ENCODE measurements around the gene NCAPD2.
A peak's percentile ranks its signal among the peaks of the same experiment; 100 is the strongest.

NCAPD2 gene

GRCh38 chr12:6535697-6535946 is 41.7 kb downstream of the NCAPD2 start:
- no peak for DNase-seq

- DNase-seq: no peak
These were observed 42.3 kb downstream of the NCAPD2 start for GRCh38 chr12:6535960-6536847.

DNA sequence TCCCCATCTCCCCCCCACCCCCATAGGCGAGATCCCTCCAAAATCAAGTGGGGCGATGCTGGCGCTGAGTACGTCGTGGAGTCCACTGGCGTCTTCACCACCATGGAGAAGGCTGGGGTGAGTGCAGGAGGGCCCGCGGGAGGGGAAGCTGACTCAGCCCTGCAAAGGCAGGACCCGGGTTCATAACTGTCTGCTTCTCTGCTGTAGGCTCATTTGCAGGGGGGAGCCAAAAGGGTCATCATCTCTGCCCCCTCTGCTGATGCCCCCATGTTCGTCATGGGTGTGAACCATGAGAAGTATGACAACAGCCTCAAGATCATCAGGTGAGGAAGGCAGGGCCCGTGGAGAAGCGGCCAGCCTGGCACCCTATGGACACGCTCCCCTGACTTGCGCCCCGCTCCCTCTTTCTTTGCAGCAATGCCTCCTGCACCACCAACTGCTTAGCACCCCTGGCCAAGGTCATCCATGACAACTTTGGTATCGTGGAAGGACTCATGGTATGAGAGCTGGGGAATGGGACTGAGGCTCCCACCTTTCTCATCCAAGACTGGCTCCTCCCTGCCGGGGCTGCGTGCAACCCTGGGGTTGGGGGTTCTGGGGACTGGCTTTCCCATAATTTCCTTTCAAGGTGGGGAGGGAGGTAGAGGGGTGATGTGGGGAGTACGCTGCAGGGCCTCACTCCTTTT is 43.1 kb downstream of the NCAPD2 start:
- DNase-seq: no peak

GRCh38 chr12:6537580-6538419 is 43.9 kb downstream of the NCAPD2 start:
- DNase-seq: peak; percentile 58 to 91

- DNase-seq: no peak
These were observed 44.8 kb downstream of the NCAPD2 start for GRCh38 chr12:6538420-6539313.

DNA sequence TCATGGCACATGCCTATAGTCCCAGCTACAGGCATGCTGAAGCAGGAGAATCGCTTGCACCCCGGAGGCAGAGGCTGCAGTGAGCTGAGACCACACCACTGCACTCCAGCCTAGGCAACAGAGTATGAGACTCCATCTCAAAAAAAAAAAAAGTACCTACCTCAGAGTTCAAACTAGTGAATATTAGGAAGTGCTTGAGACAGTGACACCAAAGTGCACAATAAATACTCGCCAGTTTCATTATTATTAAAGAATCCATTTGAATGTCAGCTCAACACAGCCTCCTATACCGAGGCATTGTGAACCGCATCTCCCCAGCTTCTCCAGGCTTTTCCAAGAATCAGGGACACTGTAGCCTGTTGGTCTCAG is 45.4 kb downstream of the NCAPD2 start:
- DNase-seq: no peak

GRCh38 chr12:6539707-6540134 is 45.8 kb downstream of the NCAPD2 start:
- peak in 1 of 2 experiments; percentile 66 for DNase-seq

GRCh38 chr12:6540181-6540877 is 46.4 kb downstream of the NCAPD2 start:
- peak; percentile 80 to 93 for DNase-seq

GRCh38 chr12:6541371-6542165 is 47.7 kb downstream of the NCAPD2 start:
- no peak for DNase-seq

- no peak for DNase-seq
These were observed 48.5 kb downstream of the NCAPD2 start for GRCh38 chr12:6542209-6543009.

DNA sequence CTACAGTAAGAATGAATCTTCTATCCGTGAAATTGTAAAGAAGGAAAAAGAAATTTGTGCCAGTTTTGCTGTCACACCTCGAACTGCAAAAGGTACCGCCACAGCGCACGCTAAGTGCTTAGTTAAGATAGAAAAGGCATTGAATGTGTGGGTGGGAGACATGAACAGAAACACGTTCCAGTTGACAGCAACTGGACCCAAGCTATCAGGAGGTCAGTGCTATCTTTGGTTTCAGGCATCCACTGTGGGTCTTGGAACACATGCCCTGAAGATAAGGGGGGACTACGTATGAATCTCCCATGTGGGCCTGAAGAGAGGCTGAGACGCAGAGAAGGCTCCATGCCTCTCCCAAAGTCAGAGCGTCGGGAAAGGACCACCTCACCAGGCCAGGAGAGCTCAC is 52.1 kb downstream of the NCAPD2 start:
- DNase-seq: no peak

DNA sequence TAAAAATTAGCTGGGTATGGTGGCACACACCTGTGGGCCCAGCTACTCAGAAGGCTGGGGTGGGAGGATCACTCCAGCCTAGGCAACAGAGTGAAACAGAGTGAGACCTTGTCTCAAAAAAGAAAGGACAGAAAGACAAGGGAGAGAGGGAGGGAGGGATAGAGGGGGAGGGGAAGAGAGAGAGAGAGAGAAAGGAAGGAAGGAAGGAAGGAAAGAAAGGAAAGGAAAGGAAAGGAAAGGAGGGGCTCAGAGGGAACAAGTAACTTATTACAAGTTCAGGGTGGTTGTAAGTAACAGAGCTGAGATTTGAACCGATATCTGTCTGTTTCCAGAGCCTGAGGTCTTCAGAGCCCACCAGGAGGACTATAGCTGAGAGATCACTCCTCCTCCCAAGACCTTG is 53.7 kb downstream of the NCAPD2 start:
- DNase-seq: no peak

- DNase-seq: no peak
These were observed 54.1 kb downstream of the NCAPD2 start for GRCh38 chr12:6547987-6548386.

- no peak for DNase-seq
These were observed 54.7 kb downstream of the NCAPD2 start for GRCh38 chr12:6548556-6548955.

- no peak for DNase-seq
These were observed 55.2 kb downstream of the NCAPD2 start for GRCh38 chr12:6548966-6549683.

DNA sequence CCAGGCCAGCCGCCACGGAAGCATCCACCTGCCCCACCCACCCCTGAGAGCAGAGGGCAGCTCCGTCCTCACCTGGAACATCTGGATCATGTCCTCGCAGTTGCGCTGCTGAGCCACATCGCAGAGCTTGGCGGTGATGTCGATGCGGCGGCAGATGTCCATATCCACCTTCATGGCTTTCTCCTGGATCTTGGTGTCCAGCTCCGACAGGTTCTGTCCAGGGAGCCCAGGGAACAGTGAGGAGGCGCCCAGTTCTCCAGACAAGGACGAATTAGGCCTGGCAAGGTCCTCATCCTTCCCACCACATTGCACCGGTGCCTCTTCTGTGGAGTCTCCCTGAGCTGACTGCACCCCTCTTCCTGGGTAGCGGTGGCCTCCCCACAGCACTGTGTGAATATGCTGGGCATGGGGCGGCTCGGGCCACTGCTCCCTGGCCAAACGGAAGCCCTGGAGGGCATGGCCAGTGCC is 55.8 kb downstream of the NCAPD2 start:
- no peak for DNase-seq

GRCh38 chr12:6550294-6551062 is 56.6 kb downstream of the NCAPD2 start:
- no peak for DNase-seq

DNA sequence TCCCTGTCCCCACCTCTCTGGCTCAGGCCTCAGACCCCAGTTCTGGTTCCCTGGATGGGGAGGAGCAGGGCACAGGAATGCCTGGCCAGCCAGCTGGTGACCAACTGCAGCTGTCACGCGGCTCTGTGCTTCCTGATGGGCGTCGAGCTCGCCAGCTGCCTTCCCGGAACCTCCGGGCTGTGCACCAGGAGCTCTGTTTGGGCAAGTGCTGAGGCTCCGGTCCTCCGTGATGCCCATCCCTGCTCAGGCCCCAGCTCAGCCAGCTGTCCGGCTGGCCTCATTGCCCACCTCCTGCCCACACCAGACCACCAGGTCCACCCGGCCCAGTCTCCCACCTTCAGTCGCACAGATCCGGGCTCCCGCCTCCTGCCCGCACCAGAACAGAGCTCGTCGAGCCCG is 57.2 kb downstream of the NCAPD2 start:
- DNase-seq: no peak
